ENCODE measurements around the gene NUP50. TPM values are rescaled to one million over a fixed set of nuclear protein-coding genes. Genes with fewer than 3 reads are reported as not detected.

Gene NUP50
- total and polyA plus RNA-seq, 2 donors from 2014 or later, result 11.3 to 64.2 TPM

DNA sequence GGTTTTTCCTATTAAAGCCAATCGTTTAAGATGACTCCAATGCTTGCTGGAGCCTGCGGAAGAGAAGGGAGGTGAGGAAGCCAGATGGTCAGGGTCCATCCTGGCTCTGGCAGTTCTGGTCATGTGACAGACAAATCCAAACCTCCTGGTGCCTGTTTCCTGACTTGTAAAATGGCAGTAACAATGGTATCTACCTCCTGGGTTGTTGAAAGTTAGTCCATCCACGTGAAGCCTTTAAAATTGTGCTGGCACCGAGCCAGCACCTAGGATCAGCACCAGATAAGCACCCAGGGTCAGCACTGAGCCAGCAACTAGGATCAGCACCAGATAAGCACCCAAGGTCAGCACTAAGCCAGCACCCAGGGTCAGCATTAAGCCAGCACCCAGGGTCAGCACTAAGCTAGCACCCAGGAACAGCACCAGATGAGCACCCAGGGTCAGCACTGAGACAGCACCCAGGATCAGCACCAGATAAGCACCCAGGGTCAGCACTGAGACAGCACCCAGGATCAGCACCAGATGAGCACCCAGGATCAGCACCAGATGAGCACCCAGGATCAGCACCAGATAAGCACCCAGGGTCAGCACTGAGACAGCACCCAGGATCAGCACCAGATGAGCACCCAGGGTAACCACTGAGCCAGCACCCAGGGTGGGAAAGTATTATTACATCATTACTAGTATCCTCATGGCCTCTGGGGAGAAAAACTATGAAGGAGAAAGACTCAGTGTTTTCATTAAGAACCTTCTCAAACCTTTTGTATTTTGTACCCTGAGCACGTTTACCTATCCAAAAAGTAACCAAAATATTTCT is 59.8 kb downstream of the NUP50 start:
- H3K27ac ChIP-seq (ENCODE audit: low read depth in 2 of 2, low read length in 2 of 2), result no peak overlapping the region
- TF ChIP-seq, protein P1, sequence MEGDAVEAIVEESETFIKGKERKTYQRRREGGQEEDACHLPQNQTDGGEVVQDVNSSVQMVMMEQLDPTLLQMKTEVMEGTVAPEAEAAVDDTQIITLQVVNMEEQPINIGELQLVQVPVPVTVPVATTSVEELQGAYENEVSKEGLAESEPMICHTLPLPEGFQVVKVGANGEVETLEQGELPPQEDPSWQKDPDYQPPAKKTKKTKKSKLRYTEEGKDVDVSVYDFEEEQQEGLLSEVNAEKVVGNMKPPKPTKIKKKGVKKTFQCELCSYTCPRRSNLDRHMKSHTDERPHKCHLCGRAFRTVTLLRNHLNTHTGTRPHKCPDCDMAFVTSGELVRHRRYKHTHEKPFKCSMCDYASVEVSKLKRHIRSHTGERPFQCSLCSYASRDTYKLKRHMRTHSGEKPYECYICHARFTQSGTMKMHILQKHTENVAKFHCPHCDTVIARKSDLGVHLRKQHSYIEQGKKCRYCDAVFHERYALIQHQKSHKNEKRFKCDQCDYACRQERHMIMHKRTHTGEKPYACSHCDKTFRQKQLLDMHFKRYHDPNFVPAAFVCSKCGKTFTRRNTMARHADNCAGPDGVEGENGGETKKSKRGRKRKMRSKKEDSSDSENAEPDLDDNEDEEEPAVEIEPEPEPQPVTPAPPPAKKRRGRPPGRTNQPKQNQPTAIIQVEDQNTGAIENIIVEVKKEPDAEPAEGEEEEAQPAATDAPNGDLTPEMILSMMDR (IDR thresholded peaks at IDR 0.05; ENCODE audit: borderline replicate concordance, extremely low read depth, insufficient read depth), result no peak
- H3K4me1 ChIP-seq (ENCODE audit: control insufficient read depth in 2 of 3, insufficient read depth in 2 of 3, low read depth in 1 of 3, low read length in 3 of 3), result no peaks in the 10 kb centered on the region
- no peaks in the 10 kb centered on the region for H3K9me3 ChIP-seq (ENCODE audit: control insufficient read depth in 2 of 3, insufficient read depth in 1 of 3, low read length in 3 of 3)
- H3K9ac ChIP-seq (ENCODE audit: low read length in 3 of 3), result no peak overlapping the region
- DNase-seq, result no peak
- no peak for FAIRE-seq
- H3K36me3 ChIP-seq (ENCODE audit: control insufficient read depth in 2 of 3, insufficient read depth in 3 of 3, low read length in 3 of 3), result no peaks in the 10 kb centered on the region
- H3K4me3 ChIP-seq (ENCODE audit: low read length in 3 of 3), result no peak overlapping the region
- intact Hi-C loops (cut with DNase I), result no loop called here
- H3K27me3 ChIP-seq (ENCODE audit: control insufficient read depth, insufficient read depth, low read length), result no peaks in the 10 kb centered on the region

DNA sequence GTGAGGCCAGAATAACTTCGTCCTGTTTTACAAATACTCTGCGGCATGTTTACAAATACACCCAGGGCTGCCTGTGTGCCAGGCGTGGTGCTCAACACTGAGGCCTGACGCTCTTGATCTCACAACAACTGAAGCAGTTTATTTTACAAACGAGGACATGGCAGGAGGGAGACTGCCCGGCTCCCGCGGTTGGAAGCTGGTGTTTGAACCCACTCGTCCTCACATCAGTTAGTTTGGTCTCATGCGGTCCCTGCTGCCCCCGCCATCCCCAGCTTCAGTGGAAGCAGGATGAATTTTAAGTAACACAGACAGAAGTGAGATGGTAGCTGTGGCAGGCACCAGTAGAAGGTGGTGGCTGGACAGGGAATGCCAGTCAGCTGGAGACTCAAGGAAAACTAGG is 60.6 kb downstream of the NUP50 start:
- Histone ChIP-seq H3K27ac (ENCODE audit: low read depth in 2 of 2, low read length in 2 of 2) (no peak overlapping the region), H3K36me3 (ENCODE audit: control insufficient read depth in 2 of 3, insufficient read depth in 3 of 3, low read length in 3 of 3) (no peaks in the 10 kb centered on the region), H3K4me1 (ENCODE audit: control insufficient read depth in 2 of 3, insufficient read depth in 2 of 3, low read depth in 1 of 3, low read length in 3 of 3) (no peaks in the 10 kb centered on the region), H3K9me3 (ENCODE audit: control insufficient read depth in 2 of 3, insufficient read depth in 1 of 3, low read length in 3 of 3) (no peaks in the 10 kb centered on the region), H3K9ac (ENCODE audit: low read length in 3 of 3) (no peak overlapping the region), H3K27me3 (ENCODE audit: control insufficient read depth, insufficient read depth, low read length) (no peaks in the 10 kb centered on the region), H3K4me3 (ENCODE audit: low read length in 3 of 3) (no peak overlapping the region)
- DNase-seq (no peak), FAIRE-seq (no peak)
- TF ChIP-seq, protein P1 (IDR thresholded peaks at IDR 0.05; ENCODE audit: borderline replicate concordance, extremely low read depth, insufficient read depth), result no peak
- intact Hi-C loops (cut with DNase I), result no loop called here

DNA sequence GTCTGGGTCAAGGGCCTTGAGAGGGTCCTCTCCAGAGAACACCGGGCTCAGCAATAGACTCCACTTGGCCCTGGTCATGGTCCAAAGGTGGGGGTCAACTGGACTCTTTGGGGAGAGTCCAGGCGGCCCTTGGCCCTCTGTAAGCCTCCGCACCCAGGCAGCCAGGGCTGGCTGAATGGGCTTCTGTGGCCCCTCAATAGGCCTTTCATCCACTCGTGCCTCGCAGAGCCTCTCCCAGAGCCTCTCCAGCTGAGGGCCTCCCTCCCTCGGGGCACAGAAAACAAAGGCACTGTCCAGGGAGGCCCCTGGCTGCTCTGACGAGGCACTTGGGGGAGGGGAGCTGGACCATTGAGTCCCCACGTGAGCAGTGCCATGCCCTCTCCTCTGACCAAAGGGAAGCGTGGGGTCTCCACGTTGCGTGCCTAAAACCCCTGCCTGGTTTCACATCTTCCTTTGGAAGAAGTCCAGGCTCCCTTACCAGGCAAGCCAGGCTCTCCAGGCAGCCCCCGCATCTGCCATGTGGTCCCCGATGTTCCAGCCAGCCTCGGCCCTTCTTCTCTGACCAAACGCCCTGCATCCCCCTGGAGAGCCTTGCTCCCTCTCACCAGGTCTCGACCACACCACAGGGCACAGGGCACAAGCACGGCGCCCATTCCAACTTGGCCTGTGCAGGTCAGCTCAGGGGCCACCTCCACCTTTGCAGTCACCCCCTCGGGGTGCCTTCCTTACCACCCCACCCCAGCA is 61.4 kb downstream of the NUP50 start:
- Histone ChIP-seq H3K27ac (ENCODE audit: low read depth in 2 of 2, low read length in 2 of 2) (no peak overlapping the region), H3K4me1 (ENCODE audit: control insufficient read depth in 2 of 3, insufficient read depth in 2 of 3, low read depth in 1 of 3, low read length in 3 of 3) (no peaks in the 10 kb centered on the region), H3K4me3 (ENCODE audit: low read length in 3 of 3) (no peak overlapping the region), H3K27me3 (ENCODE audit: control insufficient read depth, insufficient read depth, low read length) (no peaks in the 10 kb centered on the region), H3K9ac (ENCODE audit: low read length in 3 of 3) (no peak overlapping the region), H3K9me3 (ENCODE audit: control insufficient read depth in 2 of 3, insufficient read depth in 1 of 3, low read length in 3 of 3) (no peaks in the 10 kb centered on the region), H3K36me3 (ENCODE audit: control insufficient read depth in 2 of 3, insufficient read depth in 3 of 3, low read length in 3 of 3) (no peaks in the 10 kb centered on the region)
- TF ChIP-seq, protein P1 (IDR thresholded peaks at IDR 0.05; ENCODE audit: borderline replicate concordance, extremely low read depth, insufficient read depth), result no peak
- intact Hi-C loops (cut with DNase I), result no loop called here
- no peak for FAIRE-seq
- DNase-seq, result peak in 1 of 5 donors; percentile 33
